Hematopoietic multipotent progenitor cell treated with erythropoietin and hydrocortisone succinate and interleukin-3 and kit ligand, for 17 days (in vitro differentiated cells): ENCODE measurements around the gene ATP13A3.
"Not testable (repeated sequence)": the region's sequence is repeated elsewhere in the genome, so short reads cannot be mapped to it uniquely, and the experiment has no call there.

ENCODE experiments used
- DNase-seq: peaks from one replicate; pipeline ENCODE4 v3.0.0-alpha.2; 2015; ENCODE audit warnings: low spot score

Gene ATP13A3

GRCh38 chr3:194499516-194499915 is 12.7 kb upstream of the ATP13A3 start:
- DNase-seq: not testable (repeated sequence)

DNA sequence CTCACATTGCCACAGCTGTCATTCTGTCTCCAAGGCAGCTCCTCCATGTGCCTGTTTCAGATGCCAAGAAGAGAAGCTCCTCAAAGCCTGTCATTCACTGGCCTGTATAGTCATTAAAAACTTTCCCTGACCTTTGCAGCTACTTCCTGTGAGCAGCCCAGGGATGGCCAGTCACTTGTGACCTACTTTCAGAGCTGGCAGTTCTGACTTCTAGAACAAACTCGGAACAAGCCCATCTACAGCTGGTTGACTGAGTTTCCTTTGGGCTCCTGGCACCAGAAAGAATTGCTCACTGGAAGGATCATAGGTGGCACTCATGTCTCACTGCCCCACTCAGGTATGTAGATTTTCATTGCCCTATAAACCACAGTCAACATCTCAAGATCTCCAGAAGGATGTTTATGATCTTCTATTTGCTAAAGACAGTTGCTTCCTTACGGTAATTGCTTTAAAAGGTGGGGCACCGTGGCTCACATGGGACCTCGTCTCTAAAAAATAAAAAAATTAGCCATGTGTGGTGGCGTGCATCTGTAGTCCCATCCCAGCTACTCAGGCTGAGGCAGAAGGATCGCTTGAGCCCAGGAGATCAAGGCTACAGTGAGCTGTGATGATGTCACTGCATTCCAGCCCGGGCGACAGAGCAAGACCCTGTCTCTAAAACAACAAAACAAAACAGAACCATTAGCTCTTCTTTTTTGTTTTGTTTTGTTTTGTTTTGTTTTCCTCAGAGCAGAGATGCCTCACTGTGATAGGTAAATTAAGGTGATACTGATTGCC is 11.2 kb upstream of the ATP13A3 start:
- no peak for DNase-seq

- DNase-seq: peak; percentile 4
Measured at GRCh38 chr3:194496217-194496919, 9.6 kb upstream of the ATP13A3 start.

DNA sequence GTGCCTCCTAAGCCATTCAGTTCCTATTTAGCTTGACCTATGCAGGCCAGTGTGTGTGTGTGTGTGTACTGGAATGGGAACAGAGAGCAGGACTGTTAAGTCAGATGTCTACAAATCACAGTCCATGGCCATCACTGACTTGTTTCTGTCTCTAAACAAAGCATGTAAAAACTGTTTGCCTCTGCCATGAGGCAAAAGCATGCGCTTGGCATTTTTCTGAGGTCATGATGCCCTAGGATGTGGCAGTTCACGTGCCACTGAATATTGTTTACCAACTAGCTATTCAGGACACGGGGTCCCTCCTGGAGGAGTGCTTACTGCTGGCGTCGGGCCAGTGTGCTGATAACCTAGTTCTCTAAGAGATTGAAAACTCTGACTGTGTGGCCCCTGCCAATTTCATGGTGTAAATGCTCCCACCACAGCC is 8.2 kb upstream of the ATP13A3 start:
- DNase-seq: peak; percentile 4

GRCh38 chr3:194493995-194494927 is 7.5 kb upstream of the ATP13A3 start:
- peak; percentile 4 for DNase-seq

DNA sequence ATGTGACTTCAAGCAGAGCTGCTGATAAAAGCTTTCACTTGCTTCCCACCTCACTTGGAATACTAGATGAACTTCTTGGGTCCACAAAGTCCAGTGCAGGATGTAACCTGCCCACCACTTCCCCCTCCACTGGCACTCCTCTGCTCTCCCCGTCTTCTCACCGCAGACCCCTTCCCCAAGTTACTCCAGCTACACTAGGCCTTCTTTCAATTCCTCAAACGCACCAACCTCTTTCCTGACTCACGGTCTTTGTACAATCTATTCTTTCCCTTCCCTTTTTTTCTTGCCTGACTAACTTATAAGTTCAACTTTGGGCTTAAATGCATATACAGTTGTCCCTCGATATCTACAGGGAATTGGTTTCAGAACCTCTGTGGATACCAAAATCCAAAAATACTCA is 5.2 kb upstream of the ATP13A3 start:
- DNase-seq: no peak

- peak; percentile 4 for DNase-seq
Measured at GRCh38 chr3:194489736-194490612, 3.2 kb upstream of the ATP13A3 start.

- peak; percentile 29 for DNase-seq
Measured at GRCh38 chr3:194488055-194488742, 1.4 kb upstream of the ATP13A3 start.

DNA sequence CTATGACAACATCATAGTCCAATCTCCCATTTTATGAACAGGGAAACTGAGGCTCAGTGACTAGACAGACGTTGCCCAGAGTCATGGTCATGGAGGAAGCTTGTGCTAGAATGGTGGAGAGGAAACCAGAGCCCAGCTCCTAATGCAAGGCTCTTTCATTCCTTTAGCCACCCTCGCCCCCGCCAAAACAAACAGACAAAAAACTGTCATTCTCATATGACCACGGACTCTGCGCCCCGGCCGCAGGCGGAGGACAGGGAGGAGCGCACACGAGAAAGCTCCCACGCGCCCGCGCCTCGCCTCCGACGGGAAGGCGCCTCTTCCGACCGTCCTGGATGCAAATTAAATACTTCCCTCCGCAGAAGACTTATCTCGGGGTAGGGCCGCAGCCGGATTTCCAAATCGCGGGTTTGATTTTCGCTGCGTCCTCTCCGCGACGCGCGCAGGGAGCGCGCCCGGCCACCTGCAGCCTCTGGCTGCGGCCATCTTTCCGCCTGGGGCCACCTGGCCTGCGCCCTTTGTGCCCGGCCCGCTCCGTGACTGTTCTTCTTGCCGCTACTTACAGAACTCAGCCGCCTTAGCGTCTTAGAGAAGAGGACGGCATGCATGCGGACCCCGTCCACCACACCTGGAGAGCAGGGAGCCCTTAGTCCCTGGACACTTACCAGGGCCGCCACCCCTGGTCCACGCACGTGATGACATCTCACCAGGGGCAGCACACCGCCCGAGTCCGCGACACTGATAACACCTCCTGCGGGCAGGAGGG is 670 bp upstream of the ATP13A3 start:
- no peak for DNase-seq

DNA sequence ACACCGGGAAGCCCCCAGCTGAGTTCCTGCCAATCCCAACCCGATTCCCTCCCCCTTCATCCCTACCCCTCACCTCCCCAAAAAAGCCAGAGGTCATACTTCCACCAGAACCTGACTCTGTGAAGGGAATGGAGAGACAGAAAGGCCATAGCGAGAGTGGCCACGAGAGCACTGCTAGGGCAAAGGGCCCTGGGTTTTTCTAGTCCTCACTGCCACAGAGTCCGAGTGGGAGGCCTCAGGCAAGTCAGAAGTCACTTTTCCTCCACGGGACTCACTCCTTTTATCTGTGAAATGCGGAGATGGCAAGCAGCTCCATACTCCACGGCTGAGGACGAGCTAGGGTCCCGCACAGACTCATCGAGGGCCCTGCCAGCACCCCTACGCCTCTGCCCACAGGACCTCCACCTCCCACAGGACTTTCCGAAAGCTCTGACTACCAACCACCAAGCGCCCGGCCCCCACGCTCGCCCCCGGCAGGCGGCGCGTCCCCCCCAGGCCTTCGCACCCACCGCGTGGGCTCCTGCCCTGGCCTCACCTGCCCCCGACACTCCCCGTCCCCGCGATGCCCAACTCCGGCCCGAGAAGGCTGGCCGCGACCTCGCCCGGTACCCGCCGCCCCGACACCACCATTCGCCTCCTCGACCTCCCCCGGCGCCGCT is 792 bp downstream of the ATP13A3 start:
- DNase-seq: peak; percentile 27

DNA sequence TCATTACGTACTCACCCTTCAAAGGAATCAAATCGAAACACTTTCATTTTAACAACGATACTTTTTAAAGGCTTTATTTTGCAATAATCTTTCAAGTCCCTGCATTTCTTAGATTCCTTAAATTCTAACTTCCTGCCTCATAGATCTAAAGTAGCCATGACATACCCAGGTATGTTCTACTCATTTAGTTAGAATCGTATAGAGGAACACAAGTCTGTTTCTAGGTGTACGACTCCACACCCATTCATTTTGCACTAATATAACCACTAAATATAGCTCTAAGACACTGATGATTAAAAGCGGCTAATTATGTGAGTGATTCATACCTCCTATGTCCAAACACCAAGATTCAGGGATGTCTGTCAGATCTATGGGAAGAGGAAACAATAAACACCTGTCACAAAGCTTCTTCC is 1.3 kb downstream of the ATP13A3 start:
- DNase-seq: peak; percentile 22

GRCh38 chr3:194484614-194485013 is 2.2 kb downstream of the ATP13A3 start:
- DNase-seq: no peak

- no peak for DNase-seq
Measured at GRCh38 chr3:194483850-194484249, 3.0 kb downstream of the ATP13A3 start.

- DNase-seq: not testable (repeated sequence)
Measured at GRCh38 chr3:194482830-194483229, 4.0 kb downstream of the ATP13A3 start.

DNA sequence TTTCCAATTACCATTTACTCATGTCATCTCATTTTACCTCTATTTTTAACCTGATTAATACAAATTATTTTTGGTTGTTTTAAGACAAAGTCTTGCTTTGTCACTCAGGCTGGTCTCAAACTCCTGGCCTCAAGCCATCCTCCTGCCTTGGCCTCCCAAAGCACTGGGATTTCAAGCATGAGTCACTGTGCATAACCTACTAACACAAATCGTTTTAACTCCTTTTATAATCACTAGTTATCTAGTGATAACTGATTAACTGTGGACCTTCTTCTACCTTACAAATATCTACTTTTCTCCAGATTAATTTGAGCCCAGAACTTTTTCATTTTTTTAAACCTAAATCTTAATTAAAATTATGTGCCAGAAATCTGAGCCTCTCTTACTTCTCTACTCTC is 4.6 kb downstream of the ATP13A3 start:
- DNase-seq: no peak

- no peak for DNase-seq
Measured at GRCh38 chr3:194481525-194482195, 5.1 kb downstream of the ATP13A3 start.

DNA sequence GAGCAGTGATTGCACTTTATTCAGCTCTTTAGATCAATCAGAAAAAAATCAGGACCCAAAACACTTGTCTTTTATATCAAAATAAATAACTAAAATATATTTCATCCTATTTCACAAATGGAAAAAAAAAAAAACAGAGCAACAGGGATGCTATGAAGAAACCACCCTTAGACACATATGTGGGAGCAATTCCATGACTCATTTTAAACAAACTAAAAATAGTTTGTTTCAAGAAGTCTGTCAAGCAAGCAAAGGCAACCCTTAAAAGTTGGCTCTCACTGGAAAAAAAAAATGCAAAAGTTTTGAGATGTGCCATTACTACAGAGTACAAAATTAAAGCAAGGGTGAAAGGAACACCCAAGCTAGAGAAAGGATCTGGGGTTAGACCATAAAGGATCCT is 5.7 kb downstream of the ATP13A3 start:
- DNase-seq: no peak

GRCh38 chr3:194476784-194477183 is 10.0 kb downstream of the ATP13A3 start:
- DNase-seq: no peak

DNA sequence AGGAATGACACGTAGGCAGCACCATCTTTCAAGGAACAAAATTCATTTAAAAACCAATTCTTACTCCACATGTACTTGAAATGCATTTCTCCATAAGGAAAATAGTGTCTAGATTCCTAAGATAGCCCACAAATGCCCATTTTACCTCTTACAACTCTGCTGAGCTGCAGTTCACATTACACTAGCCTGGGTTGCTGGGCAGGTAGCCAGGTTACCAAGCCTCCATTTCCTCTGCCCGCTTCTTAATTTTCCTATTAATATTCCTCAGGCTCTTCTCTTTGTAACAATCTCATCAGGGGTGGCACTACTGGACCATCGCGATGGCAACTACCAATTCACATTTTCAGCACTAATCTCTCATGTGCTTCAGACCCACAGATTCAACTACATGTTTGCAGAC is 10.8 kb downstream of the ATP13A3 start:
- no peak for DNase-seq
